ENCODE data around the gene WIPF2. TPM values are rescaled to one million over a fixed set of nuclear protein-coding genes. Genes with fewer than 3 reads are reported as not detected.

Gene WIPF2
- total RNA-seq, 1 donor from 2014 or later: 38.3 TPM

DNA sequence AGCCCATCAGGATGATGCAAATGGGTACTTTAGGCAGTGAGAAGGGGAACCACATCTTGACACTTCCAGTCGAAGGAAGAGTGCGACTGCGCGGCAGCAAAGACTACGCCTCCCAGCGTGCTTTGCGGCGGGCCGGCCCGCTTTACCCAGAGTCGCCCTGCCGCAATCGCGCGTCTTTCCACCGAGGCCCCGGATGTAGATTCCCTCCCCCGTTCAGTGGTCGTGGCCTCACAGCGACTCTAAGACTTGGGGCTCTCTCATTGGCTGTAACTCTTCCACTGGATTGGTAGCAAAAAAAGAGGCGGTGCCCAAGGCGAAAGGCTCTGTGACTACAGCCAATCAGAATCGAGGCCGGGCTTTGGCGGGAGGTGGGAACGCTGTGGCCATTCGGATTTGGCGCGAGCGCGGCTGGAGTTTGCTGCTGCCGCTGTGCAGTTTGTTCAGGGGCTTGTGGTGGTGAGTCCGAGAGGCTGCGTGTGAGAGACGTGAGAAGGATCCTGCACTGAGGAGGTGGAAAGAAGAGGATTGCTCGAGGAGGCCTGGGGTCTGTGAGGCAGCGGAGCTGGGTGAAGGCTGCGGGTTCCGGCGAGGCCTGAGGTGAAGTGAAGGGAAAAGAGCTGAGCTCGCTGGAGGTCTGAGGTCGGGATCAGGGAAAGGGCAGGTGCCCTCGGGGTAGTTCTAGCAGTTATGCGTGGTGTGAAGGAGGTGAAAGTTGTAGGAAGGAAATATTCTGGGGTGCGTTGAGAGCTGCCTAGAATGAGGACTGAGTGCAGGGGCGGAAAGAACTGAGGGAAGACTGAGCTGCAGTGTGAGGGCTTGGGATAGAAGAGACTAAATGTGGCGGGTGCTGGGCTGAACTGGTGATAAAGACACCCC is 68.6 kb downstream of the WIPF2 start, which contains the start of gene CDC6:
CDC6 (plus strand) TSS at position 386 of the 876 bp plus-strand sequence. CDS start 1,542 bp downstream, outside the sequence.
- H3K27ac ChIP-seq: no peak within 1 kb of the TSS
- H3K9me3 ChIP-seq: no peaks in the 10 kb centered on the region
- TF ChIP-seq CTCF (IDR thresholded peaks at IDR 0.05): no peak
- ATAC-seq: peak; percentile 98
- intact Hi-C loops (cut with DNase I): no loop called here
- H3K36me3 ChIP-seq: no peaks in the 10 kb centered on the region
- H3K4me3 ChIP-seq: peak within 1 kb of the TSS; percentile 69
- DNase-seq: peak; percentile 99
- peaks cover 24% of the 10 kb centered on the region for H3K4me1 ChIP-seq
- H3K27me3 ChIP-seq: no peaks in the 10 kb centered on the region

- intact Hi-C loops (cut with DNase I): loop anchor here (10.0 kb wide), 1 partner anchor 86 kb away; no protein-coding TSS in a partner anchor
- ATAC-seq: peak; percentile 18
These were observed 71.7 kb downstream of the WIPF2 start for GRCh38 chr17:40290629-40291280.

DNA sequence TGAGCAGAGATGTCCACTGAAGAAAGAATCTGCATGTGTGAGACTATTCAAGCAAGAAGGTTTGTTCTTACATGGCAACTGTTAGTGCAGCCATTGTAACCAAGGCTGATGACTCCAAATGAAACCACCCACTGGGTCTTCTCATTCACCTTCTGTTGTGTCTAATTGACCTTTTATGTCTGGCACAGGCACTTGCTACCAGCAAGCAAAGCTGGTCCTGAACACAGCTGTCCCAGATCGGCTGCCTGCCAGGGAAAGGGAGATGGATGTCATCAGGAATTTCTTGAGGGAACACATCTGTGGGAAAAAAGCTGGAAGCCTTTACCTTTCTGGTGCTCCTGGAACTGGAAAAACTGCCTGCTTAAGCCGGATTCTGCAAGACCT is 72.2 kb downstream of the WIPF2 start:
- no peak overlapping the region for H3K27ac ChIP-seq
- DNase-seq (no peak), ATAC-seq (no peak)
- no peaks in the 10 kb centered on the region for H3K27me3 ChIP-seq
- no peak for TF ChIP-seq CTCF (IDR thresholded peaks at IDR 0.05)
- intact Hi-C loops (cut with DNase I): loop anchor here (10.0 kb wide), 1 partner anchor 86 kb away; no protein-coding TSS in a partner anchor
- peaks cover 7% of the 10 kb centered on the region for H3K4me1 ChIP-seq
- H3K36me3 ChIP-seq: no peaks in the 10 kb centered on the region
- H3K4me3 ChIP-seq: no peak overlapping the region
- no peaks in the 10 kb centered on the region for H3K9me3 ChIP-seq

More at GRCh38 chr17:40290629-40291280, 71.7 kb downstream of the WIPF2 start:
- Histone ChIP-seq H3K9me3 (no peaks in the 10 kb centered on the region), H3K4me3 (no peak overlapping the region), H3K4me1 (peaks cover 7% of the 10 kb centered on the region), H3K27ac (no peak overlapping the region), H3K27me3 (no peaks in the 10 kb centered on the region), H3K36me3 (no peaks in the 10 kb centered on the region)
- TF ChIP-seq CTCF (IDR thresholded peaks at IDR 0.05): peak; percentile 66
- DNase-seq: no peak

GRCh38 chr17:40293363-40293762 is 74.3 kb downstream of the WIPF2 start:
- DNase-seq (no peak), ATAC-seq (no peak)
- H3K36me3 ChIP-seq: no peaks in the 10 kb centered on the region
- no peak for TF ChIP-seq CTCF (IDR thresholded peaks at IDR 0.05)
- intact Hi-C loops (cut with DNase I): loop anchor here (10.0 kb wide), 1 partner anchor 89 kb away; no protein-coding TSS in a partner anchor
- H3K9me3 ChIP-seq: no peaks in the 10 kb centered on the region
- no peak overlapping the region for H3K4me3 ChIP-seq
- H3K4me1 ChIP-seq: peaks cover 6% of the 10 kb centered on the region
- no peak overlapping the region for H3K27ac ChIP-seq
- H3K27me3 ChIP-seq: no peaks in the 10 kb centered on the region

- intact Hi-C loops (cut with DNase I): loop anchor here (10.0 kb wide), 1 partner anchor 91 kb away; no protein-coding TSS in a partner anchor
- H3K4me3 ChIP-seq: no peak overlapping the region
These were observed 76.7 kb downstream of the WIPF2 start for GRCh38 chr17:40295488-40296436.

More at GRCh38 chr17:40295488-40296436, 76.7 kb downstream of the WIPF2 start:
- no peak for ATAC-seq
- Histone ChIP-seq H3K4me1 (peaks cover 6% of the 10 kb centered on the region), H3K27ac (peak overlapping the region; percentile 45), H3K36me3 (no peaks in the 10 kb centered on the region), H3K9me3 (no peaks in the 10 kb centered on the region), H3K27me3 (no peaks in the 10 kb centered on the region)
- TF ChIP-seq CTCF (IDR thresholded peaks at IDR 0.05): no peak
- DNase-seq: no peak
